Hypothalamus (tissue), 51 donors: ENCODE measurements around the gene HERC3.

Source experiments
- DNase-seq, 51 donors: peaks; one replicate each; lab custom pipeline; 2025; lab: John Stamatoyannopoulos, UW

The HERC3 gene

GRCh38 chr4:88591787-88592599 lies at the start of gene HERC3:
TSS of gene HERC3 (plus strand) at chr4:88592480. CDS start at chr4:88605824, 13,344 bp downstream.
- peak; percentile 54 to 95 (median 88) for DNase-seq

GRCh38 chr4:88549815-88550214 lies 42.5 kb upstream of the HERC3 start:
- no peak for DNase-seq

- DNase-seq, result no peak
Measured at GRCh38 chr4:88567591-88567990, 24.7 kb upstream of the HERC3 start.

GRCh38 chr4:88570001-88570400 lies 22.3 kb upstream of the HERC3 start:
- no peak for DNase-seq

GRCh38 chr4:88573276-88573980 lies 18.9 kb upstream of the HERC3 start:
- no peak for DNase-seq

GRCh38 chr4:88573995-88574394 lies 18.3 kb upstream of the HERC3 start:
- no peak for DNase-seq

GRCh38 chr4:88575186-88575585 lies 17.1 kb upstream of the HERC3 start:
- peak in 1 of 51 donors; percentile 3 for DNase-seq

- no peak for DNase-seq
Measured at GRCh38 chr4:88582493-88582892, 9.8 kb upstream of the HERC3 start.

- DNase-seq, result no peak
Measured at GRCh38 chr4:88583631-88584470, 8.4 kb upstream of the HERC3 start.

GRCh38 chr4:88584471-88584900 lies 7.8 kb upstream of the HERC3 start:
- DNase-seq, result no peak

- no peak for DNase-seq
Measured at GRCh38 chr4:88585917-88586316, 6.4 kb upstream of the HERC3 start.

GRCh38 chr4:88587306-88587705 lies 5.0 kb upstream of the HERC3 start:
- DNase-seq, result no peak

- DNase-seq, result peak in 49 of 51 donors; percentile 19 to 81 (median 64)
Measured at GRCh38 chr4:88592600-88593448, 544 bp downstream of the HERC3 start.

GRCh38 chr4:88597970-88598660 lies 5.8 kb downstream of the HERC3 start:
- no peak for DNase-seq

- no peak for DNase-seq
Measured at GRCh38 chr4:88599298-88599697, 7.0 kb downstream of the HERC3 start.

- DNase-seq, result no peak
Measured at GRCh38 chr4:88599714-88600113, 7.4 kb downstream of the HERC3 start.

GRCh38 chr4:88600176-88600838 lies 8.0 kb downstream of the HERC3 start:
- DNase-seq, result no peak

- no peak for DNase-seq
Measured at GRCh38 chr4:88604978-88605678, 12.8 kb downstream of the HERC3 start.
